MG63 (cell line): Measurements from ENCODE around the gene ERBB2. TPM values are rescaled to one million over a fixed set of nuclear protein-coding genes. Genes with fewer than 3 reads are reported as not detected.
A peak's percentile ranks its signal among the peaks of the same experiment; 100 is the strongest.
"Not testable (repeated sequence)": the region's sequence is repeated elsewhere in the genome, so short reads cannot be mapped to it uniquely, and the experiment has no call there.

ENCODE experiments used
- DNase-seq: peaks from one replicate; pipeline ENCODE4 v3.0.0-alpha.2; 2020
- H3K27me3 ChIP-seq: fragments of 250-450 bp; sonication (Bioruptor Pico); 2 replicates; pipeline ENCODE4 v1.5.1; 2020; ENCODE audit warnings: mild to moderate bottlenecking, moderate library complexity
- H3K36me3 ChIP-seq: fragments of 250-450 bp; sonication (Bioruptor Pico); 2 replicates; pipeline ENCODE4 v1.5.1; 2020; ENCODE audit warnings: mild to moderate bottlenecking, moderate library complexity
- H3K4me3 ChIP-seq: fragments of 250-450 bp; sonication (Bioruptor Pico); 2 replicates; pipeline ENCODE4 v1.5.1; 2020; ENCODE audit warnings: mild to moderate bottlenecking, moderate library complexity
- H3K9me3 ChIP-seq: fragments of 250-450 bp; sonication (Bioruptor Pico); 2 replicates; pipeline ENCODE4 v1.5.1; 2020; ENCODE audit warnings: mild to moderate bottlenecking, moderate library complexity
- total RNA-seq: library from RNA; depleted of rRNA; stranded (reverse); fragments of >200 nt; shearing (Covaris generic); gene quantifications from 2 replicates; pipeline ENCODE4 v1.2.3, GENCODE V29; 2014; ENCODE audit warnings: low replicate concordance

ERBB2 gene
- total RNA-seq, 1 experiment from 2014 or later: 30.8 TPM

DNA sequence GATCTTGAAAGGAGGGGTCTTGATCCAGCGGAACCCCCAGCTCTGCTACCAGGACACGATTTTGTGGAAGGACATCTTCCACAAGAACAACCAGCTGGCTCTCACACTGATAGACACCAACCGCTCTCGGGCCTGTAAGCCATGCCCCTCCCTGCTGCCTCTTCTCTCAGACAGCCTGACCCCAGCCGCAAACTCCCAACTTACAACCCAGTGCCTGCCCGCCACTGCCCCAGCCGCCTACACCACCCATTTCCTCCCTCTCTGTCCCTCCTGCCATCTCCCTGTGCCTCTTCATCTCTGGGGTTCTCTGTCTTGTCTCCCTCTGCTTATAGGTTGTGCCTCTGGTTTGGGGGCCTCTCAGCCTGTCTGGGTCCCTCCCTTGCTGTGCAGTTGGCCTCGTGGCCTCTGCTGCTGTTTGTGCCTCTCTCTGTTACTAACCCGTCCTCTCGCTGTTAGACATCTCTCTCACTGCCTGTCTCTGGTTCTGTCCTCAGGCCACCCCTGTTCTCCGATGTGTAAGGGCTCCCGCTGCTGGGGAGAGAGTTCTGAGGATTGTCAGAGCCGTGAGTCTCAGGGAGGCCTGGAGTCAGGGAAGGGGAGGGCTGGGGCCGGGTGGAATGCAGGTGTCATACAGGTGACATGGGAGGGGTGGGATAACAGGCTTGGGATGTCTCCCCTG is 9.6 kb downstream of the ERBB2 start:
- H3K27me3 ChIP-seq: no peaks in the 10 kb centered on the region
- no peak overlapping the region for H3K4me3 ChIP-seq
- DNase-seq: no peak
- peaks cover 33% of the 10 kb centered on the region for H3K36me3 ChIP-seq
- H3K9me3 ChIP-seq: no peaks in the 10 kb centered on the region

- no peak overlapping the region for H3K4me3 ChIP-seq
- DNase-seq: no peak
- no peaks in the 10 kb centered on the region for H3K27me3 ChIP-seq
- H3K9me3 ChIP-seq: no peaks in the 10 kb centered on the region
- H3K36me3 ChIP-seq: peaks cover 33% of the 10 kb centered on the region
Measured at GRCh38 chr17:39709998-39710964, 10.4 kb downstream of the ERBB2 start.

- not testable (repeated sequence) for H3K27me3 ChIP-seq, DNase-seq, H3K9me3 ChIP-seq, H3K4me3 ChIP-seq
- H3K36me3 ChIP-seq: peaks cover 36% of the 10 kb centered on the region
Measured at GRCh38 chr17:39711071-39711470, 11.2 kb downstream of the ERBB2 start.

GRCh38 chr17:39711851-39712250 is 12.0 kb downstream of the ERBB2 start:
- Histone ChIP-seq H3K4me3 (no peak overlapping the region), H3K9me3 (no peaks in the 10 kb centered on the region), H3K27me3 (no peaks in the 10 kb centered on the region), H3K36me3 (peaks cover 36% of the 10 kb centered on the region)
- no peak for DNase-seq

DNA sequence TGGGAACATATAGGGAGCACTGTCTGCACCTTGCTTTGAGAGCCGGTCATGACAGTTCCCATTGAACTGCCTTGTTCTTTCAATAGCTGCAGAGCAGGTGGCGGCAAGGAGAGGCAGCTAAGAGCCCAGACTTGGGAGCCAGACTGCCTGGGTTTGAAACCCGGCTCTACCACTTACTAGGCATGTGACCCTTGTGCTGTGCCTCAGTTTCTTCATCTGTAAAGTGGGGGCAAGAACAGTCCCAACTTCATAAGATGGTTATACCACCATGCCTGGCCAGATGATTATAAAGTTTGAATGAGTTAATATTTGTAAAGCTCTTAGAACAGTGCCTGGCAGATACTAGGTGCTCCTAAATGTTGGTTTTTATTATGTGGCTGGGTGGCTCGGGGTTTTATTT is 14.4 kb downstream of the ERBB2 start:
- no peak for DNase-seq
- no peaks in the 10 kb centered on the region for H3K9me3 ChIP-seq
- no peaks in the 10 kb centered on the region for H3K27me3 ChIP-seq
- no peak overlapping the region for H3K4me3 ChIP-seq
- H3K36me3 ChIP-seq: peaks cover 24% of the 10 kb centered on the region

DNA sequence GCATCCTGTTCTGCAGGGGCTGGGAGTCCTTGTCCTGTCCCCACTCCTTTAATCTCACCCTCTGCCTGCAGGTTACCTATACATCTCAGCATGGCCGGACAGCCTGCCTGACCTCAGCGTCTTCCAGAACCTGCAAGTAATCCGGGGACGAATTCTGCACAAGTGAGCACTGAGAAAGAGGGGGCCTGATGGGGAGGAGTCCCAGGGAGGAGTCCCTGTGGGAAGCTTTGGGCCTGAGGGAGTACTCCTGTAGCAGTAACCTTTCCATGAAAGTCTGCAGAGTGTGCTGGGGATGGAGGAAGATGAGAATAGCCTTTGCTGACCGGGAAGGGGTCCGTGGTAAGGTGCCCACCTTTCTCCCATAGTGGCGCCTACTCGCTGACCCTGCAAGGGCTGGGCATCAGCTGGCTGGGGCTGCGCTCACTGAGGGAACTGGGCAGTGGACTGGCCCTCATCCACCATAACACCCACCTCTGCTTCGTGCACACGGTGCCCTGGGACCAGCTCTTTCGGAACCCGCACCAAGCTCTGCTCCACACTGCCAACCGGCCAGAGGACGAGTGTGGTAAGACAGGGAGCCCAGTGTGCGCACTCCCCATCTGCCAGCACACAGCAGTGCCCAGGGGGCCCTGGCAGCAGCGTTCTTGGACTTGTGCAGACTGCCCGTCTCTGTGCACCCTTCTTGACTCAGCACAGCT is 15.7 kb downstream of the ERBB2 start:
- Histone ChIP-seq H3K27me3 (no peaks in the 10 kb centered on the region), H3K36me3 (peaks cover 21% of the 10 kb centered on the region), H3K9me3 (no peaks in the 10 kb centered on the region), H3K4me3 (no peak overlapping the region)
- no peak for DNase-seq

DNA sequence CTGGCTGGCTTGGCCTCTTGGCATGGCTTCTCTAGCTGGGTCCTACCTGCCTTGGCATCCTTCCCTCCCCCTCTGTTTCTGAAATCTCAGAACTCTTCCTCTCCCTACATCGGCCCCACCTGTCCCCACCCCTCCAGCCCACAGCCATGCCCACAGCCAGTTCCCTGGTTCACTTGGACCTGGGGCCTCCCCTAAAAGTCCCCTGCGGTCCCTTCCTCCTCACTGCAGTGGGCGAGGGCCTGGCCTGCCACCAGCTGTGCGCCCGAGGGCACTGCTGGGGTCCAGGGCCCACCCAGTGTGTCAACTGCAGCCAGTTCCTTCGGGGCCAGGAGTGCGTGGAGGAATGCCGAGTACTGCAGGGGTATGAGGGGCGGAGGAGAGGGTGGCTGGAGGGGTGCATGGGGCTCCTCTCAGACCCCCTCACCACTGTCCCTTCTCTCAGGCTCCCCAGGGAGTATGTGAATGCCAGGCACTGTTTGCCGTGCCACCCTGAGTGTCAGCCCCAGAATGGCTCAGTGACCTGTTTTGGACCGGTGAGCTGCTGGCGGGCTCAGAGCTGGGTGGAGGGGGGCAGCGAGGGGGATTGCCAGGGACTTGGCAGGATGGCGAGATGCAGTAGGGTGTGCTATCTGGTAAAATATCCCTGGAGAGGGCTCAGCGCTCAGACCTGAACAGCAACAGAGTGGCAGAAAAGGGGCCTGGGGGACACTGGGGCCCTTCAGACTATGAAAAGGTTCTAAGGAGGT is 16.4 kb downstream of the ERBB2 start:
- no peak overlapping the region for H3K4me3 ChIP-seq
- H3K36me3 ChIP-seq: peaks cover 25% of the 10 kb centered on the region
- H3K27me3 ChIP-seq: no peaks in the 10 kb centered on the region
- H3K9me3 ChIP-seq: no peaks in the 10 kb centered on the region
- DNase-seq: no peak

- no peaks in the 10 kb centered on the region for H3K27me3 ChIP-seq
- no peaks in the 10 kb centered on the region for H3K9me3 ChIP-seq
- no peak overlapping the region for H3K4me3 ChIP-seq
- H3K36me3 ChIP-seq: peaks cover 25% of the 10 kb centered on the region
- DNase-seq: no peak
Measured at GRCh38 chr17:39716879-39717536, 17.1 kb downstream of the ERBB2 start.

DNA sequence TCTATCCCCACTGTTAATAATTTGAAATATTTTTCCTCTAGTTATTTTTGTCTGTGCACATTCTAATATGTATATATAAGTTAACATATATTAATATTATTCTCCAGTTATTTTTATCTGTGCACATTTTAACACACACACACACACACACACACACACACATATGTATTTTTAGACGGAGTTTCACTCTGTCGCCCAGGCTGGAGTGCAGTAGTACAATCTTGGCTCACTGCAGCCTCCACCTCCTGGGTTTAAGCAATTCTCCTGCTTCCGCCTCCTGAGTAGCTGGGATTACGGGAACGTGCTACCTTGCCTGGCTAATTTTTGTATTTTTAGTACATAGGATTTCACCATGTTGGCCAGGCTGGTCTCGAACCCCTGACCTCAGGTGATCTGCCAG is 17.8 kb downstream of the ERBB2 start:
- H3K9me3 ChIP-seq: no peaks in the 10 kb centered on the region
- H3K4me3 ChIP-seq: no peak overlapping the region
- no peaks in the 10 kb centered on the region for H3K27me3 ChIP-seq
- no peak for DNase-seq
- H3K36me3 ChIP-seq: peaks cover 23% of the 10 kb centered on the region

- no peak for DNase-seq
- H3K4me3 ChIP-seq: no peak overlapping the region
- H3K27me3 ChIP-seq: no peaks in the 10 kb centered on the region
- H3K36me3 ChIP-seq: peaks cover 27% of the 10 kb centered on the region
- no peaks in the 10 kb centered on the region for H3K9me3 ChIP-seq
Measured at GRCh38 chr17:39719563-39720355, 19.9 kb downstream of the ERBB2 start.

- no peaks in the 10 kb centered on the region for H3K9me3 ChIP-seq
- no peak overlapping the region for H3K4me3 ChIP-seq
- H3K36me3 ChIP-seq: peaks cover 30% of the 10 kb centered on the region
- no peaks in the 10 kb centered on the region for H3K27me3 ChIP-seq
- no peak for DNase-seq
Measured at GRCh38 chr17:39722104-39722503, 22.2 kb downstream of the ERBB2 start.

DNA sequence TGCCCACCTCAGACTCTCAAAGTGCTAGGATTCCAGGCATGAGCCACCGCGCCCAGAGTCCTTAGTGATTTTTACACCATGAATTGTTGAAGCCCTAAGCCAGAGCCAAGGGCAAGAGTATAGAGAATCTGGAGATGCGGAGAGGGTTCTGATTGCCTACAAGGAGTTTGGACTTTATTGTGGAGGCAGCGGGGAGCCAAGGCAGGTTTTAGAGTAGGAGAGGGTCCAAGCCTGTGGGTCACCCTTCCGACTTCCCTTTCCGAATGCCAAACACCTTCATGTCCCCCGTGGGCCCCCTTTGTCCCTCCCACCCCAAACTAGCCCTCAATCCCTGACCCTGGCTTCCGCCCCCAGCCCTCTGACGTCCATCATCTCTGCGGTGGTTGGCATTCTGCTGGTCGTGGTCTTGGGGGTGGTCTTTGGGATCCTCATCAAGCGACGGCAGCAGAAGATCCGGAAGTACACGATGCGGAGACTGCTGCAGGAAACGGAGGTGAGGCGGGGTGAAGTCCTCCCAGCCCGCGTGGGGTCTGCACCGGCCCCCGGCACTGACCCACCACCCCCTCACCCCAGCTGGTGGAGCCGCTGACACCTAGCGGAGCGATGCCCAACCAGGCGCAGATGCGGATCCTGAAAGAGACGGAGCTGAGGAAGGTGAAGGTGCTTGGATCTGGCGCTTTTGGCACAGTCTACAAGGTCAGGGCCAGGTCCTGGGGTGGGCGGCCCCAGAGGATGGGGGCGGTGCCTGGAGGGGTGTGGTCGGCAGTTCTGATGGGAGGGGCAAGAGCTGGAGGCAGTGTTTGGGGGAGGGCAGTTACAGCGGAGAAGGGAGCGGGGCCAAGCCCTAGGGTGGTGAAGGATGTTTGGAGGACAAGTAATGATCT is 23.3 kb downstream of the ERBB2 start:
- Histone ChIP-seq H3K9me3 (no peaks in the 10 kb centered on the region), H3K4me3 (no peak overlapping the region), H3K27me3 (no peaks in the 10 kb centered on the region), H3K36me3 (peaks cover 35% of the 10 kb centered on the region)
- DNase-seq: peak; percentile 34

DNA sequence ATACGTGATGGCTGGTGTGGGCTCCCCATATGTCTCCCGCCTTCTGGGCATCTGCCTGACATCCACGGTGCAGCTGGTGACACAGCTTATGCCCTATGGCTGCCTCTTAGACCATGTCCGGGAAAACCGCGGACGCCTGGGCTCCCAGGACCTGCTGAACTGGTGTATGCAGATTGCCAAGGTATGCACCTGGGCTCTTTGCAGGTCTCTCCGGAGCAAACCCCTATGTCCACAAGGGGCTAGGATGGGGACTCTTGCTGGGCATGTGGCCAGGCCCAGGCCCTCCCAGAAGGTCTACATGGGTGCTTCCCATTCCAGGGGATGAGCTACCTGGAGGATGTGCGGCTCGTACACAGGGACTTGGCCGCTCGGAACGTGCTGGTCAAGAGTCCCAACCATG is 24.9 kb downstream of the ERBB2 start:
- Histone ChIP-seq H3K9me3 (no peaks in the 10 kb centered on the region), H3K4me3 (no peak overlapping the region), H3K36me3 (peaks cover 50% of the 10 kb centered on the region), H3K27me3 (no peaks in the 10 kb centered on the region)
- no peak for DNase-seq

DNA sequence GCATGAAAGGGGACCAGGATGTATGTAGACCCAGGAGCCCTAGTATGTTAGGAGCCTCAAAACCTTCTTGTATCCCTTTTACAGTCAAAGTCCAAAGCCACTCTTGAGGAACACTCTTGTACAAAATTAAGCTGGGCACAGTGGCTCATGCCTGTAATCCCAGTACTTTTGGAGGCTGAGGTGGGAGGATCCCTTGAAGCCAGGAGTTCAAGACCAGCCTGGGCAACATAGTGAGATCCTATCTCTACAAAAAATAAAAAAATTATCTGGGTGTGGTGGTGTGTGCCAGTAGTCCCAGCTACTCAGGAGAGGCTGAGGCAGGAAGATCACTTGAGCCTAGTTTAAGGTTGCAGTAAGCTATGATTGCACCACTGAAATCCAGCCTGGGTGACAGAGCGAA is 26.1 kb downstream of the ERBB2 start:
- not testable (repeated sequence) for H3K27me3 ChIP-seq, H3K4me3 ChIP-seq, DNase-seq, H3K9me3 ChIP-seq
- peaks cover 46% of the 10 kb centered on the region for H3K36me3 ChIP-seq

- Histone ChIP-seq H3K36me3 (peaks cover 42% of the 10 kb centered on the region), H3K27me3 (no peaks in the 10 kb centered on the region), H3K9me3 (no peaks in the 10 kb centered on the region), H3K4me3 (no peak overlapping the region)
- no peak for DNase-seq
Measured at GRCh38 chr17:39726617-39727016, 26.8 kb downstream of the ERBB2 start.
